IPS-NIHi7 (cell line): Measurements from ENCODE around the gene ELMO1.

ENCODE experiments used
- DNase-seq: peaks from one replicate; pipeline ENCODE4 v3.0.0; 2012; ENCODE audit warnings: mixed read lengths; ENCODE audit errors: extremely low spot score

The ELMO1 gene

DNA sequence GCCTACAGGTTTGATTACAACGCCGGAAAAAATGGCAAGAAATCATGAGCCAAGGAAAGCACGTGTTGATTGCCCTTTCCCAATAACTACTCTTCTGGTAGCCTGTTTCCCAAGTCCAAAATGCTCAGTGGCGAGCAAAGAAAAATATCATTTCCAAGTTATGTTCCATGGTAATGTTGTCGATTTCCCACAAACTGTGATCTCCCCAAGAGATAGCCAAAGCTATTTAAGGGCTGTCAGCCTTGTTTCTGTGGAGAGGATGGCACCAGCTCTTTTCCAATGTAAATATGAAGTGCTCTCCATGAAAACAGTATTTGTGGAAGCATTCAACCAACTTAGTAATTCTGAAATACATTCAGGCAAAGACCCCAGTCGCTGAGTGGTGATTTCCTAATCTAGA is 491.9 kb downstream of the ELMO1 start:
- DNase-seq = no peak

- no peak for DNase-seq
These were observed 493.1 kb downstream of the ELMO1 start for GRCh38 chr7:36955456-36956129.

- DNase-seq = no peak
These were observed 497.4 kb downstream of the ELMO1 start for GRCh38 chr7:36951257-36951697.

GRCh38 chr7:36949711-36950600 is 498.7 kb downstream of the ELMO1 start:
- no peak for DNase-seq

DNA sequence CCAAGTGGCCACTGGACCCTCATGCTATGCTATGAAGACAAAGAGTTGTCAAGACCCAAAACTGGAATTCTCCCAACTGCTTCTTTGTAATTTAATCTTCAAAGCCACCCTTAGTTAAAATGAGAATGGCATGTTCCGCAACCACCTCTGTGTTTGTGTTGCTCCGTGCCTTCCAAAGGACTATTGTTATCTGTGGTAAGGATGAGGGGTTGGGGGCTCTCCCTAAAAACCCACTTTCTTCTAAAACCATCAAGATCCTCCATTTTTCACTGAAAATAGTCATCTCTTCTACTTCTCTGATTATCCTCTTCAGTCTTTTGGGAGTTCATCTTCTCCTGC is 502.3 kb downstream of the ELMO1 start:
- no peak for DNase-seq

GRCh38 chr7:36945612-36946400 is 502.9 kb downstream of the ELMO1 start:
- no peak for DNase-seq

DNA sequence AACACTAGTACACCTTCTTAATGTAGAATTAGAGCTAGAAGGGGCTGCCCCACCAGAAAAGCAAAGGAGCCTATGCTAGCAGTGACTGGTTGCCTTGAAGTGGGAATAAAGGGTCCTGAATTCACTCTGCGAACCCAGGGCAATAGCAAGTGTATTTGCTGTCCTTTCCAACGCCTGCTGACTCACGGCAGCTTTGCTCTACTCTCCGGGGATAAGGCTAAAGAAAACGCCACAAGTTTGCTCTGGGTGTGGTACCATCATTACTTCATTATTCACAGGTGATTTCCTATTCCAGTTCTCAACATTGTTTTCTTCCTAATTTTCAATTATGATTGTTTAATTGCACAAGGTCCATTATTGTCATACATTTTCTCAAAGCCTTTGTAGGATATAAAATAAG is 503.8 kb downstream of the ELMO1 start:
- DNase-seq = no peak

GRCh38 chr7:36943591-36944435 is 504.9 kb downstream of the ELMO1 start:
- DNase-seq = no peak

DNA sequence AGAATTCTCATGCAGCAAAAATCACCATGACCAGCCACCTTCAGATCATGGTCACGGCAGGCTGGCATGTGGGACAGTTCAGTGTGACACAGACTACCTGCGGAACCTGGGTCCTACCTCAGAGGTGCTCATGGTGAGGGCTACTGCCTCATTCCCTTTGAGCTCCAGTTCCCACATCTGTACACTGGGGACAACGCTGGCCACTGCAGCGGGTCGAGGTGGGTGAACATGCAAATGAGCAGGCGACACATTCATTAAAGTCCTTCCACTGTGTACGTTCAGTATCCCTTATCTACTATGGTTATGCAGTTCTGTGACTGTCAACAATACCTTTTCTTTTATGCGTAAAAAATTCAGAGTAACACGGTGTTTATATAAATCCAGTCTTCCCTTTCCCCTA is 505.7 kb downstream of the ELMO1 start:
- DNase-seq = no peak

GRCh38 chr7:36942541-36942940 is 506.1 kb downstream of the ELMO1 start:
- no peak for DNase-seq

DNA sequence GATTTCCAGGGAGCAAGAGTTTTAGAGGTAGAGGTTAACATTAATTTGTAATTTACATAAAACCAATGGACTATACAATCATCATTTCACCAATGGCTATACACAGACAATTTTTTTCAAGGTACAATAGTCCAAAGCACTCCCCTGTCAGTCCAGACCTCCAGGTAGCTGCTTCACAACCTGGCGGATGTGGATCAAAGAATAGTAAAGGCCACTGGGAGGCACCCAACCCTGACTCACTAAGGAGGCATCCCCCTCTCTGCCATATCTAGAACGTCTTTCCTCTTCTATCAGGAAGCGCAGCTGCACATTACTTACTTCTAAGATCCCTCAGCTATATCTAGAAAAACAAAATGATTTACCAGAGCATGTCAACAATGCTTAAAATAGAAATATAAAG is 506.6 kb downstream of the ELMO1 start:
- no peak for DNase-seq

GRCh38 chr7:36941359-36941758 is 507.3 kb downstream of the ELMO1 start:
- DNase-seq = no peak

DNA sequence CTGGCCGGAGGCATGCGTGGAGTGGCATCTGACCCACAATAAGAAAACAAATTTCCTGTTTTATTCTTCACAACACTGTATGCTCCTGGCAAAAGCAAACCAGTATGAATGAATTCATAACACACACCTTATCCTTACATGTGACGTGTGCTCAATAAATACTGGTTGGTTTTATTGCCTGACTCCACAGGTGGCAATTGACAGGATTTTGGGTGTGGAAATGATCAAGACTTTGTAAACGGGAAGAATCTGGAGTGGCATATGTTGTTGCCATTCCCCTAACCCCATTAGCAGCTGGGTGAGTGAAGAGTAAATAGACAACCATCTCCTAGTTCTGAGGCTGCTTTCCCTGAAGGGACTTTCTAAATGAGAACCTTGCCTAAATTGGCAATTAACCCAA is 508.8 kb downstream of the ELMO1 start:
- DNase-seq = no peak

DNA sequence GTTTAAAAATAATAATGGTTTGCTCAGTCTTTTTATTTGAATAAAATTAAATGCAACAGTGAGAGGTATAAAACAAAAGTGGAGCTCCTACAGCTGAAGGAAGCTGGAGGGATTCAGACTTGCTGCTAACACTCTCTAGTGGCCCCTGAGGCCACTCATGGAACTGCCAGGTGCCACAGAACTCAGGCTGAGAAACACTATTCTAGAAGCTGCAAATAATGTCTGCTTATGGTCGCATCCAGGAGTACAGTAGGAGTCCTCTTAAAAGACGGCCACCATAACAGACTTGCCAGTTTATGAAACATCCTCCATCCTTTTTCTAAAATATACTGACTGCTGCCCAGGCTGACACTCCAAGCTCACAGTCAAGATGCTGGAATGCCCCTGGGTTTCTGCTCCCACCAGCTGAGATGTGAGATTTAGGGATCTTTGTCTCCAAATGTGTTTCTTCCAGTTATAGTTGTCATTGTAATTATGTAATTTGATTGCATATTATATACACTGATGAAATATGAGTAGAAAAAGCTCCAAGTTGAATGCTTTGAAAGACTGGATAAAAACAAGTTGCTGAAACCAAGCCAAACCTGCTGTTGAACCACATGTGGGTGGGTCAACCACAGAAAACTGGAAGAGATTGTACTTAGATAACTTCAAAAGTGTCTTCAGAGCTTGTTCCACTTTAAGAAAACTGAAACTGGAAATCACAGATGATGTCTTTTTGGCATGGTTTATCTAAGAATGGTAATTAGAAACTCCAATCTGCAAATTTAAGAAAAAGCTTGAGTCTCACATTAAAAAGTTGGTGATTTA is 510.7 kb downstream of the ELMO1 start:
- DNase-seq = peak; percentile 40

DNA sequence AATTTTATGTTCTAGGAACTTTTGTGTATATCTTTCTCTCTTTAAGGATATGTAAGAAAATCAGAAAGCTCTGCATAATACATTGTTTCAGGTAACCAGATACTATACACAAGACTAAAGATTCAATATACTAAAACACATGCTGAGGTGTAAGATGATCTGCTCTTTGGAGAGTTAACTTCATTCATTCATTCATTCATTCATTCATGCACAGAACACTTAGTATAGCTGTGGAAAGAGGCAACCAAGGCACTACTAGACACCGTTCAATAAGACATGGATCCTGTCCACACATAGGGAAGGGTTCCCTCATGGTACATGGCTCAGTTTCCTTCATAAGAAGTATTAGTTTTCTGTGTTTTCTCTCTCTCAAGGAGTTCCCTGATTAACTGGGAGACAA is 516.8 kb downstream of the ELMO1 start:
- DNase-seq = no peak

DNA sequence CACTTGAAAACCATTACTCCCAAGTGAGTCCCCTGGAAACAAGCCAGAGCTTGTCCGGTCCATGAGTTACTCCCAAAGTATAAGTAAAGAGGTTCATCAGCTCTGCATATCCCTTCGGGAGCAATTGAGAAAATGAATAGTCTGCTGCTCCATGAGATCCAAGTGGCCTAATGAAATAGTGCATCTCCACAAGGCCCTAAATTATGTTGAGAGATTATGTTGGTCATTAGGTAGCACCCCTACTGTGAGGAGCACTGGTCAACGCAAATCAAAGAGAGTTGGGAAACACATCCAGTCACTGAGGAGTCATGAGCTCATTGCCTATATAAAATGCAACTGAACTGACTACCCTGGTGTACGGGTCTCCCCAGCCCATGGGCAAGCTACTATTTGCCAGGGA is 518.9 kb downstream of the ELMO1 start:
- no peak for DNase-seq

GRCh38 chr7:36928718-36929117 is 519.9 kb downstream of the ELMO1 start:
- DNase-seq = no peak

GRCh38 chr7:36928311-36928710 is 520.4 kb downstream of the ELMO1 start:
- DNase-seq = no peak

GRCh38 chr7:36925691-36926090 is 523.0 kb downstream of the ELMO1 start:
- no peak for DNase-seq

GRCh38 chr7:36925207-36925606 is 523.5 kb downstream of the ELMO1 start:
- no peak for DNase-seq

DNA sequence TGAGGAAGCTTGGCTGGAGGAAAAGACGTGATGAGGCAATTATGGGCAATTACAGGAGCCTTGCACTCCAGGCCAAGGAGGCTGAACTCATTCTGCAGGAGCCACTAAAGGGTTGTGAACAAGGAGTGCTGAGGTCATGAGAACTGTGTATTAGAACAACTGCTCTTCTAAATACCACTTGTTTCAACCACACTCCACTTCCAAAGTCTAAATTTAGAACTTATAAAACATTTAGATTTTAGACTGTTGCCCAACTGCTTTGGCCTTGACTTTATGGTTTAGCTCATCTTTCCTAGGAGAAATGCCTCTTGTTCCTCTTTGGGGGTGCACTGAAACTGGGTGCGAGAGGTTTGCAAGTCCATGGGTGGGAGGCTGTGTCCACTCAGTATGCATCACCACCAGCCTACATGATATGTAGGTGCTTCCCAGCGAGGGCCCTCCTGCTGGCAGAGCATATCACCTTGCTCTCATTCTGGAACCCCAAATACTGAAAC is 524.7 kb downstream of the ELMO1 start:
- DNase-seq = no peak
